H9 (cell line): ENCODE measurements around the gene PROX2. TPM values are rescaled to one million over a fixed set of nuclear protein-coding genes. Genes with fewer than 3 reads are reported as not detected.

Experiments
- DNase-seq: peaks from one replicate; pipeline ENCODE4 v3.0.0-alpha.2; 2017
- H2AFZ ChIP-seq: one replicate; pipeline ENCODE4 v1.6.1; 2013; ENCODE audit warnings: mild to moderate bottlenecking, low read length, control low read depth, moderate library complexity
- H2AK5ac ChIP-seq: 2 replicates; pipeline ENCODE4 v1.6.1; 2013; ENCODE audit warnings: low read length, control low read depth, mixed read lengths; ENCODE audit not compliant: insufficient read length
- H2BK120ac ChIP-seq: one replicate; pipeline ENCODE4 v1.6.1; 2013; ENCODE audit warnings: low read depth, mild to moderate bottlenecking, low read length, control low read depth, inconsistent platforms; ENCODE audit not compliant: poor library complexity, severe bottlenecking
- H2BK12ac ChIP-seq: 2 replicates; pipeline ENCODE4 v1.6.1; 2013; ENCODE audit warnings: low read length, control low read depth, mixed read lengths, low read depth; ENCODE audit not compliant: insufficient read length
- H2BK15ac ChIP-seq: 2 replicates; pipeline ENCODE4 v1.6.1; 2013; ENCODE audit warnings: low read depth, low read length, control low read depth
- H2BK20ac ChIP-seq: one replicate; pipeline ENCODE4 v1.6.1; 2013; ENCODE audit warnings: low read depth, mild to moderate bottlenecking, low read length, control low read depth, inconsistent platforms; ENCODE audit not compliant: poor library complexity, severe bottlenecking
- H2BK5ac ChIP-seq: 2 replicates; pipeline ENCODE4 v1.6.1; 2013; ENCODE audit warnings: low read length, control low read depth, mixed read lengths; ENCODE audit not compliant: insufficient read length
- H3K14ac ChIP-seq: 2 replicates; pipeline ENCODE4 v1.6.1; 2013; ENCODE audit warnings: low read length, control low read depth; ENCODE audit not compliant: insufficient read depth
- H3K18ac ChIP-seq: 2 replicates; pipeline ENCODE4 v1.6.1; 2013; ENCODE audit warnings: low read depth, mild to moderate bottlenecking, mixed read lengths, low read length, control low read depth; ENCODE audit not compliant: insufficient read length
- H3K23ac ChIP-seq: 2 replicates; pipeline ENCODE4 v1.6.1; 2013; ENCODE audit warnings: low read length, control low read depth, mixed read lengths, low read depth; ENCODE audit not compliant: insufficient read length
- H3K23me2 ChIP-seq: 2 replicates; pipeline ENCODE4 v1.6.1; 2013; ENCODE audit warnings: low read depth, mild to moderate bottlenecking, mixed read lengths, low read length, control low read depth; ENCODE audit not compliant: insufficient read length, poor library complexity, severe bottlenecking
- H3K27ac ChIP-seq: 2 replicates; pipeline ENCODE4 v1.5.1; 2013; ENCODE audit warnings: low read length, control low read depth, mixed read lengths, low read depth; ENCODE audit not compliant: insufficient read length
- H3K27me3 ChIP-seq: 2 replicates; pipeline ENCODE4 v1.6.1; 2013; ENCODE audit warnings: low read length, control low read depth, inconsistent platforms; ENCODE audit not compliant: insufficient read depth
- H3K4ac ChIP-seq: 2 replicates; pipeline ENCODE4 v1.6.1; 2013; ENCODE audit warnings: low read depth, mild to moderate bottlenecking, control low read depth, inconsistent platforms, low read length, moderate library complexity
- H3K4me1 ChIP-seq: 2 replicates; pipeline ENCODE4 v1.6.1; 2013; ENCODE audit warnings: low read length, control low read depth, inconsistent platforms; ENCODE audit not compliant: insufficient read depth
- H3K4me2 ChIP-seq: 2 replicates; pipeline ENCODE4 v1.6.1; 2013; ENCODE audit warnings: low read length, control low read depth, mixed read lengths; ENCODE audit not compliant: insufficient read length, insufficient read depth
- H3K56ac ChIP-seq: 2 replicates; pipeline ENCODE4 v1.6.1; 2013; ENCODE audit warnings: low read depth, mild to moderate bottlenecking, mixed read lengths, low read length, control low read depth; ENCODE audit not compliant: insufficient read length
- H3K79me1 ChIP-seq: 2 replicates; pipeline ENCODE4 v1.6.1; 2013; ENCODE audit warnings: low read depth, mild to moderate bottlenecking, moderate library complexity, low read length, control low read depth, inconsistent platforms; ENCODE audit not compliant: insufficient read depth, poor library complexity, severe bottlenecking
- H3K79me2 ChIP-seq: 2 replicates; pipeline ENCODE4 v1.6.1; 2013; ENCODE audit warnings: low read length, control low read depth, inconsistent platforms; ENCODE audit not compliant: insufficient read depth
- H3K9ac ChIP-seq: 2 replicates; pipeline ENCODE4 v1.6.1; 2013; ENCODE audit warnings: low read length, control low read depth, mixed read lengths; ENCODE audit not compliant: insufficient read length; ENCODE audit errors: extremely low read depth
- H3K9me3 ChIP-seq: one replicate; pipeline ENCODE4 v1.6.1; 2013; ENCODE audit warnings: low read depth, low read length, inconsistent platforms; ENCODE audit not compliant: control insufficient read depth
- H3T11ph ChIP-seq: one replicate; pipeline ENCODE4 v1.6.1; 2013; ENCODE audit warnings: mild to moderate bottlenecking, low read length, control low read depth, inconsistent platforms
- H4K20me1 ChIP-seq: one replicate; pipeline ENCODE4 v1.6.1; 2013; ENCODE audit not compliant: control insufficient read depth, insufficient read length, insufficient read depth
- H4K5ac ChIP-seq: 2 replicates; pipeline ENCODE4 v1.6.1; 2013; ENCODE audit warnings: low read depth, mild to moderate bottlenecking, mixed read lengths, low read length, control low read depth; ENCODE audit not compliant: insufficient read length
- H4K8ac ChIP-seq: replicated peaks from 2 replicates; pipeline ENCODE4 v1.6.1; 2013; ENCODE audit warnings: low read length, control low read depth, mixed read lengths, low read depth; ENCODE audit not compliant: insufficient read length
- H4K91ac ChIP-seq: 2 replicates; pipeline ENCODE4 v1.6.1; 2013; ENCODE audit warnings: low read depth, mild to moderate bottlenecking, moderate library complexity, mixed read lengths, low read length, control low read depth; ENCODE audit not compliant: insufficient read length
- H3K27ac Mint-ChIP-seq, 3 experiments: 2 replicates in 2 of 3; 3 replicates in 1 of 3; pipeline ENCODE4 v1.8.0; 2020 to 2021; ENCODE audit warnings: mixed read lengths in 3 of 3, mild to moderate bottlenecking in 1 of 3, moderate library complexity in 1 of 3
- H3K27me3 Mint-ChIP-seq: 2 replicates; pipeline ENCODE4 v1.8.0; 2021; ENCODE audit warnings: low read depth, mild to moderate bottlenecking, moderate library complexity, mixed read lengths
- H3K36me3 Mint-ChIP-seq, 3 experiments: 2 replicates in 2 of 3; 3 replicates in 1 of 3; pipeline ENCODE4 v1.8.0; 2020 to 2021; ENCODE audit warnings: low read depth in 3 of 3, mixed read lengths in 3 of 3; ENCODE audit not compliant: insufficient read depth in 1 of 3
- H3K4me1 Mint-ChIP-seq, 2 experiments: 2 replicates each; pipeline ENCODE4 v1.8.0; 2020; ENCODE audit warnings: mixed read lengths in 2 of 2
- H3K4me3 Mint-ChIP-seq, 2 experiments: 2 replicates in 1 of 2; 3 replicates in 1 of 2; pipeline ENCODE4 v1.8.0; 2020 to 2021; ENCODE audit warnings: mild to moderate bottlenecking in 2 of 2, mixed read lengths in 2 of 2, moderate library complexity in 1 of 2
- H3K9me3 Mint-ChIP-seq, 2 experiments: 2 replicates in 1 of 2; 3 replicates in 1 of 2; pipeline ENCODE4 v1.8.0; 2020; ENCODE audit warnings: mild to moderate bottlenecking in 2 of 2, mixed read lengths in 2 of 2, moderate library complexity in 1 of 2
- CTCF ChIP-seq: fragments of 200-600 bp; sonication (generic); conservative IDR thresholded peaks from 3 replicates; pipeline ENCODE4 v1.8.0; 2021; ENCODE audit warnings: antibody characterized with exemption, mild to moderate bottlenecking
- WGBS: extraction: QIAGEN DNeasy Blood & Tissue Kit; methylation state at CpG from one replicate; pipeline ENCODE4 v1.1.7; 2013; ENCODE audit warnings: missing lambda C conversion rate, low lambda C conversion rate, mixed read lengths; ENCODE audit not compliant: insufficient read length; ENCODE audit errors: extremely low coverage; 5-methylcytosine and 5-hydroxymethylcytosine counted together
- total RNA-seq: library from RNA; stranded (reverse); gene quantifications from 2 replicates; pipeline ENCODE4 v1.2.1, GENCODE V29; 2021

PROX2 gene
- total RNA-seq, 1 experiment from 2014 or later = not detected

DNA sequence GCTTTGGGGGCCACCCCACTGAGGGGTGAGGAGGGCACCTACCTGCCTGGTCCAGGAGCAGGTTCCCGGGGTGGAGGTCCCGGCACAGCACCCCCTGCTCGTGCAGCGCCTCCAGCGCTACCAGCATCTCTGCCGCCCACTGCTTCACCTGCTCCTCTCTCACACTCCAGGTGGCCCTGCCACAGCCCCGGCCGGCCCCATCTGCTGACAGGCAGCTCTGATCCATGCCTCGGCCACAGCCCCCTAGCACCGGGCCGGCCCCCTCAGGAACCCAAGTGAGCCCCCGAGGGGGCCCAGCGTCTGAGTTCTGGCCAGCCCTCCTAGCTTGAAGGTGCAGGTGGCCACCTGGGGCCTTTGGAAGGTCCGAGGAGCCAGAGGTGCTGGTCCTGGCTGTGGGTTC is 33.6 kb upstream of the PROX2 start:
- Histone ChIP-seq H2BK120ac (no peak overlapping the region), H4K20me1 (no peaks in the 10 kb centered on the region), H3K4ac (no peak overlapping the region), H2AK5ac (no peak overlapping the region), H3T11ph (no peak overlapping the region), H3K23me2 (no peaks in the 10 kb centered on the region), H3K56ac (no peak overlapping the region), H3K9ac (no peak overlapping the region), H3K9me3 (no peaks in the 10 kb centered on the region), H3K79me1 (no peaks in the 10 kb centered on the region), H3K27ac (no peak overlapping the region), H3K27me3 (no peaks in the 10 kb centered on the region), H2BK12ac (no peak overlapping the region), H2AFZ (no peak overlapping the region), H4K8ac (no peak overlapping the region), H3K23ac (no peak overlapping the region), H3K79me2 (no peaks in the 10 kb centered on the region), H2BK5ac (no peak overlapping the region), H3K4me1 (no peaks in the 10 kb centered on the region), H2BK20ac (no peak overlapping the region), H4K91ac (no peak overlapping the region), H3K18ac (no peak overlapping the region), H3K4me2 (no peak overlapping the region), H4K5ac (no peak overlapping the region), H2BK15ac (no peak overlapping the region), H3K14ac (no peak overlapping the region)
- Mint-ChIP-seq H3K36me3 (peaks cover 0 to 9% (median 1%) of the 10 kb centered on the region in 3 experiments; a peak in 4 of 7 replicates), H3K27ac (no peak overlapping the region), H3K4me1 (peaks cover 0 to 3% of the 10 kb centered on the region in 2 experiments; a peak in 2 of 4 replicates), H3K27me3 (no peaks in the 10 kb centered on the region; the same call in 1 of the 2 replicates), H3K9me3 (no peaks in the 10 kb centered on the region), H3K4me3 (no peak overlapping the region)
- no peak for DNase-seq
- WGBS = no CpG with 5 or more reads among the region's 14 CpGs
- no peak for TF ChIP-seq CTCF
